GM12875 (cell line): Measurements from ENCODE around the gene RPSA.

Source experiments
- H3K4me3 ChIP-seq: one replicate; pipeline ENCODE4 v1.5.1; 2011; ENCODE audit warnings: low read depth, low read length, control low read depth
- CTCF ChIP-seq: IDR thresholded peaks from 2 replicates; pipeline ENCODE4 v1.5.1; 2011; ENCODE audit warnings: low read depth, mild to moderate bottlenecking, control low read depth, inconsistent platforms, low read length, moderate library complexity, borderline replicate concordance; ENCODE audit not compliant: insufficient read depth

RPSA gene

GRCh38 chr3:39434574-39434973 is 28.1 kb downstream of the RPSA start:
- no peak overlapping the region for H3K4me3 ChIP-seq
- TF ChIP-seq CTCF, result no peak

GRCh38 chr3:39435006-39435748 is 28.7 kb downstream of the RPSA start:
- TF ChIP-seq CTCF, result no peak
- H3K4me3 ChIP-seq, result no peak overlapping the region

GRCh38 chr3:39438880-39439279 is 32.4 kb downstream of the RPSA start:
- H3K4me3 ChIP-seq, result no peak overlapping the region
- no peak for TF ChIP-seq CTCF

GRCh38 chr3:39440316-39440715 is 33.8 kb downstream of the RPSA start:
- no peak for TF ChIP-seq CTCF

GRCh38 chr3:39443530-39443929 is 37.0 kb downstream of the RPSA start:
- H3K4me3 ChIP-seq, result no peak overlapping the region
- no peak for TF ChIP-seq CTCF

More at GRCh38 chr3:39440316-39440715, 33.8 kb downstream of the RPSA start:
- H3K4me3 ChIP-seq, result no peak overlapping the region

- TF ChIP-seq CTCF, result no peak
- H3K4me3 ChIP-seq, result no peak overlapping the region
Measured at GRCh38 chr3:39445927-39446326, 39.4 kb downstream of the RPSA start.

GRCh38 chr3:39446444-39446843 is 39.9 kb downstream of the RPSA start:
- H3K4me3 ChIP-seq, result no peak overlapping the region
- no peak for TF ChIP-seq CTCF
